Smooth muscle cell (in vitro differentiated cells): ENCODE measurements around the gene LHX2. TPM values are rescaled to one million over a fixed set of nuclear protein-coding genes. Genes with fewer than 3 reads are reported as not detected.
"Not testable (repeated sequence)": the region's sequence is repeated elsewhere in the genome, so short reads cannot be mapped to it uniquely, and the experiment has no call there.

ENCODE experiments used
- DNase-seq: peaks from one replicate; lab custom pipeline; 2025; ENCODE audit not compliant: unreplicated experiment; lab: John Stamatoyannopoulos, UW
- H2AFZ ChIP-seq: fragments of 200-600 bp; sonication (generic); 2 replicates; pipeline ENCODE4 v1.6.0; 2016; ENCODE audit warnings: antibody characterized with exemption, low read depth, mild to moderate bottlenecking
- H3F3A ChIP-seq: fragments of 200-600 bp; sonication (generic); 2 replicates; pipeline ENCODE4 v1.6.0; 2017; ENCODE audit warnings: antibody characterized with exemption, low read depth
- H3K27ac ChIP-seq: fragments of 200-600 bp; sonication (generic); 2 replicates; pipeline ENCODE4 v1.5.1; 2016; ENCODE audit warnings: low read depth, mild to moderate bottlenecking
- H3K27me3 ChIP-seq: fragments of 200-600 bp; sonication (generic); 2 replicates; pipeline ENCODE4 v1.6.1; 2016; ENCODE audit warnings: low read depth, mild to moderate bottlenecking
- H3K36me3 ChIP-seq: fragments of 200-600 bp; sonication (generic); 2 replicates; pipeline ENCODE4 v1.5.1; 2016; ENCODE audit warnings: low read depth
- H3K4me1 ChIP-seq: fragments of 200-600 bp; sonication (generic); 2 replicates; pipeline ENCODE4 v1.5.1; 2016; ENCODE audit warnings: low read depth
- H3K4me2 ChIP-seq: fragments of 200-600 bp; sonication (generic); 2 replicates; pipeline ENCODE4 v1.6.0; 2016; ENCODE audit warnings: mild to moderate bottlenecking
- H3K4me3 ChIP-seq: fragments of 200-600 bp; sonication (generic); 2 replicates; pipeline ENCODE4 v1.5.1; 2016; ENCODE audit warnings: mild to moderate bottlenecking
- H3K79me2 ChIP-seq: fragments of 200-600 bp; sonication (generic); 2 replicates; pipeline ENCODE4 v1.6.0; 2016; ENCODE audit warnings: low read depth, mild to moderate bottlenecking
- H3K9ac ChIP-seq: fragments of 200-600 bp; sonication (generic); 2 replicates; pipeline ENCODE4 v1.6.0; 2016; ENCODE audit warnings: low read depth
- H3K9me3 ChIP-seq: fragments of 200-600 bp; sonication (generic); replicated peaks from 2 replicates; pipeline ENCODE4 v1.5.1; 2016; ENCODE audit warnings: low read depth
- H4K20me1 ChIP-seq: fragments of 200-600 bp; sonication (generic); 2 replicates; pipeline ENCODE4 v1.6.0; 2016; ENCODE audit warnings: low read depth
- whole genome bisulfite sequencing: methylation state at CpG from one replicate; pipeline ENCODE4 v1.1.7; 2016; ENCODE audit warnings: low lambda C conversion rate; 5-methylcytosine and 5-hydroxymethylcytosine counted together
- polyA plus RNA-seq: library from polyadenylated mRNA; unstranded; fragments of >200 nt; fragmentation: Nextera tagmentation; extraction: Ambion mirVana; gene quantifications from 2 replicates; pipeline ENCODE4 v1.2.1, GENCODE V29; 2016
- total RNA-seq: library from RNA; depleted of rRNA; stranded (reverse); fragments of >200 nt; gene quantifications from 2 replicates; pipeline ENCODE4 v1.2.3, GENCODE V29; 2014
- TF ChIP-seq, protein P1 (sequence below): fragments of 200-600 bp; sonication (generic); IDR thresholded peaks from 2 replicates; pipeline ENCODE4 v1.5.1; 2017; ENCODE audit warnings: borderline replicate concordance, mild to moderate bottlenecking, antibody characterized with exemption; ENCODE audit not compliant: insufficient read depth, poor library complexity, severe bottlenecking

The LHX2 gene
- total and polyA plus RNA-seq, 2 experiments from 2014 or later, result not detected

DNA sequence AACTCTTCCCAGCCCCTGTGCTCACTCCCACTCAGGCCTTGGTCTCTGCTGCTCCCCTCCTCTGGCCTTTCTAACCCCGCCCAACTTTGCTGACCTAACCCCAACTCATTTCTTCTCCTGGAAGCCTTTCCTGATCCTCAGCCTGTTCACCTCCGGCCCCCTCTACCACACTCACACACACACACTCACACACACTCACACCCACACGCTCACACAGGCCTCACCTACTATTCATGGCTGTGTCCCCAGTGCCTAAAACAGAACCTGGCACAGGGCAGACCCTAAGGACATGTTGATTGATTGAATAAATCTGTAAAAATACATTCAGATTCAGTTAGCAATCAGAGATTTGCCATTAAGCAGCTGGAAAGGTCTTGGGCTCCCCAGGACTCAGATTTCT, 28.5 kb upstream of the LHX2 start:
- no peaks in the 10 kb centered on the region for H3K79me2 ChIP-seq
- no peak overlapping the region for H3K4me3 ChIP-seq
- no peaks in the 10 kb centered on the region for H4K20me1 ChIP-seq
- H3K4me1 ChIP-seq, result no peaks in the 10 kb centered on the region
- no peak overlapping the region for H3K27ac ChIP-seq
- no peaks in the 10 kb centered on the region for H3K36me3 ChIP-seq
- H2AFZ ChIP-seq, result no peak overlapping the region
- peaks cover 91% of the 10 kb centered on the region for H3K27me3 ChIP-seq
- H3K9ac ChIP-seq, result no peak overlapping the region
- 86% methylated on average over 3 of the region's 3 CpGs for WGBS
- H3K4me2 ChIP-seq, result no peak overlapping the region
- TF ChIP-seq, protein P1, sequence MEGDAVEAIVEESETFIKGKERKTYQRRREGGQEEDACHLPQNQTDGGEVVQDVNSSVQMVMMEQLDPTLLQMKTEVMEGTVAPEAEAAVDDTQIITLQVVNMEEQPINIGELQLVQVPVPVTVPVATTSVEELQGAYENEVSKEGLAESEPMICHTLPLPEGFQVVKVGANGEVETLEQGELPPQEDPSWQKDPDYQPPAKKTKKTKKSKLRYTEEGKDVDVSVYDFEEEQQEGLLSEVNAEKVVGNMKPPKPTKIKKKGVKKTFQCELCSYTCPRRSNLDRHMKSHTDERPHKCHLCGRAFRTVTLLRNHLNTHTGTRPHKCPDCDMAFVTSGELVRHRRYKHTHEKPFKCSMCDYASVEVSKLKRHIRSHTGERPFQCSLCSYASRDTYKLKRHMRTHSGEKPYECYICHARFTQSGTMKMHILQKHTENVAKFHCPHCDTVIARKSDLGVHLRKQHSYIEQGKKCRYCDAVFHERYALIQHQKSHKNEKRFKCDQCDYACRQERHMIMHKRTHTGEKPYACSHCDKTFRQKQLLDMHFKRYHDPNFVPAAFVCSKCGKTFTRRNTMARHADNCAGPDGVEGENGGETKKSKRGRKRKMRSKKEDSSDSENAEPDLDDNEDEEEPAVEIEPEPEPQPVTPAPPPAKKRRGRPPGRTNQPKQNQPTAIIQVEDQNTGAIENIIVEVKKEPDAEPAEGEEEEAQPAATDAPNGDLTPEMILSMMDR, result no peak
- DNase-seq, result no peak
- no peaks in the 10 kb centered on the region for H3F3A ChIP-seq
- H3K9me3 ChIP-seq, result no peaks in the 10 kb centered on the region

DNA sequence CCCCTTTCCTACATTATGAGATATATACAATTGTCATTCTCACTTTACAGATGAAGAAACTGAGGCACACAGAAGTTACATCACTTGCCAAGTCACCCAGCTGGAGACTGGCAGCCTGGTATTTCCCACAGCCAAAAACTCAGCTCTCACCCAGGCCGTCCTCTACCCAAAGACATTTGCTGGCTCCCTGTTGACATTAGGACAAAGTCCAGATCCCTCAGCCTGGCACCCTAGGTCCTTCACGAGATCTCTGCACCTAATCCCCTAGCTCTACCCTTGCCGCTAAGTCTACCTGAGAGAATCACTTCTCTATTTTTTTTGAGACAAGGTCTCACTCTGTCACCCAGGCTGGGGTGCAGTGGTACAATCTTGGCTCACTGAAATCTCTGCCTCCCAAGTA, 26.8 kb upstream of the LHX2 start:
- TF ChIP-seq, protein P1, result no peak
- Histone ChIP-seq H3K9me3 (no peaks in the 10 kb centered on the region), H3F3A (no peaks in the 10 kb centered on the region), H3K4me1 (no peaks in the 10 kb centered on the region), H3K4me2 (no peak overlapping the region), H3K9ac (no peak overlapping the region), H3K36me3 (no peaks in the 10 kb centered on the region), H3K27ac (no peak overlapping the region), H2AFZ (no peak overlapping the region), H3K27me3 (peaks cover 99% of the 10 kb centered on the region), H3K79me2 (no peaks in the 10 kb centered on the region), H4K20me1 (no peaks in the 10 kb centered on the region), H3K4me3 (no peak overlapping the region)
- no peak for DNase-seq
- WGBS, result 89% methylated on average over 3 of the region's 3 CpGs

DNA sequence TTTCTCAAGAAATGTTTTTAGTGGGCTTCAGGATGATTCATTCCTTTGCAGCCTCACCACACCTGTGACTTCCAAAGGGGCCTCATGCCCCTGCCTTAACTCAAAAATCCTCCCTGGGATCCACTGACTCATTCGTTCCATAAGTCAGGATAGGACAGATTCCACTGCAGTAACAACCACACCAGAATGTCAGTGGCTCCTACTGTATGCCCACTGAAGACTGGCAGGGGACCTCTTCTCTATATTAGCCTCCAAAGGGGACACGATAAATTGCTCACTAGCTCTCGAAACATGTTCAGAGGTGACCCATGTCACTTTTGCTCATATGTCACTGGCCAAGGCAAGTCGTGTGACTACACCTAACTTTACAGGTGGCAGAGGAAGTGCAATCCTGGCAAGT, 25.7 kb upstream of the LHX2 start:
- no peak for DNase-seq
- Histone ChIP-seq H3K79me2 (no peaks in the 10 kb centered on the region), H2AFZ (no peak overlapping the region), H4K20me1 (no peaks in the 10 kb centered on the region), H3K4me1 (no peaks in the 10 kb centered on the region), H3K27ac (no peak overlapping the region), H3K4me3 (no peak overlapping the region), H3F3A (no peaks in the 10 kb centered on the region), H3K36me3 (no peaks in the 10 kb centered on the region), H3K9me3 (no peaks in the 10 kb centered on the region), H3K4me2 (no peak overlapping the region), H3K27me3 (peaks cover 99% of the 10 kb centered on the region), H3K9ac (no peak overlapping the region)
- 83% methylated on average over 4 of the region's 4 CpGs for WGBS
- TF ChIP-seq, protein P1, result no peak

DNA sequence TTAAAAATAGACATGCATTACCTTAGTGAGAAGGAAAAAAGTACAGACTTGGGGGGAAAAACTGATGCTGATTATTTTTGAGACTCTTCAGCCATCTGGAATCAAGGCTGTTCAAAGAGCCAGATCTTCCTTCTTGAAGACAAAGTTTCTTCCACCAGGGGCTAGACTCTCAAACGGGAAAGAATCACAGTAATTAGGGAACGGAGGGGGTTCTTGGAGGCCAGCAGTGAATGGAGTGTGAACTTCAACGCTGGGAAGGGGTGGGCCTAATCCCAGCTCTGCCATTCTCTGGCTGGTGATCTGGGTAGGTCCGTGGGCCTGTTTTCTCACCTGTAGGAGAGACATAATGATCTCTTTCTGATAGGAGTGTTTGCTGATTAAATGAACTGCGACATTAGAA, 21.1 kb upstream of the LHX2 start:
- Histone ChIP-seq H3K9me3 (no peaks in the 10 kb centered on the region), H2AFZ (no peak overlapping the region), H3F3A (no peaks in the 10 kb centered on the region), H3K4me2 (no peak overlapping the region), H3K4me3 (no peak overlapping the region), H4K20me1 (no peaks in the 10 kb centered on the region), H3K9ac (no peak overlapping the region), H3K27ac (no peak overlapping the region), H3K79me2 (no peaks in the 10 kb centered on the region), H3K4me1 (no peaks in the 10 kb centered on the region), H3K27me3 (peaks cover 72% of the 10 kb centered on the region), H3K36me3 (no peaks in the 10 kb centered on the region)
- TF ChIP-seq, protein P1, result no peak
- DNase-seq, result no peak
- WGBS, result 49% methylated on average over 5 of the region's 5 CpGs

DNA sequence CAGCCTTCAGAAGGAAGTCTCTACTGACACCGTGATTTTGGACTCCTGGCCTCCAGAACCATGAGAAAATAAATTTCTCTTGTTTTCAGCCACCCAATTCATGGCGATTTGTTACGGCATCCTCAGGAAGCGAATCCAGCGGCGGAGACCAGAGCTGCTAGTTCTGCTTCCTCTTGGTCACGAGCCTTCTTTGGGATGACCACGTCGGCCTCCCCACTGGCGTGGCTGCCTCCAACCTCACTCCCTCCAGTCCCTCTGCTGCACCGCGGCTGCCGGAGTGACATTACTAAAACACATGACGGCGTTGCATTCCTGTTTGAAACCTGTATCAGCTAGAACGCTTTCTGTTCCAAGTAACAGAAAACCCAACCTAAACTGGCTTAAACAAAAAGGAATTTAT, 18.9 kb upstream of the LHX2 start:
- H3K79me2 ChIP-seq, H3K4me1 ChIP-seq, H3K4me2 ChIP-seq, H4K20me1 ChIP-seq, H3K9me3 ChIP-seq, DNase-seq, H3K4me3 ChIP-seq, H3K27ac ChIP-seq, H2AFZ ChIP-seq, H3F3A ChIP-seq, H3K9ac ChIP-seq, H3K36me3 ChIP-seq: not testable (repeated sequence)
- peaks cover 73% of the 10 kb centered on the region for H3K27me3 ChIP-seq
- WGBS, result 81% methylated on average over 14 of the region's 16 CpGs
